GM19193 (cell line): ENCODE data around the gene LEFTY2.

Experiments
- POLR2A ChIP-seq: IDR thresholded peaks from 4 replicates; pipeline ENCODE4 v1.6.1; 2011; ENCODE audit not compliant: insufficient read depth, insufficient read length; ENCODE audit errors: extremely low read depth

The LEFTY2 gene

GRCh38 chr1:225889743-225890142, 51.3 kb downstream of the LEFTY2 start:
- TF ChIP-seq POLR2A = no peak

DNA sequence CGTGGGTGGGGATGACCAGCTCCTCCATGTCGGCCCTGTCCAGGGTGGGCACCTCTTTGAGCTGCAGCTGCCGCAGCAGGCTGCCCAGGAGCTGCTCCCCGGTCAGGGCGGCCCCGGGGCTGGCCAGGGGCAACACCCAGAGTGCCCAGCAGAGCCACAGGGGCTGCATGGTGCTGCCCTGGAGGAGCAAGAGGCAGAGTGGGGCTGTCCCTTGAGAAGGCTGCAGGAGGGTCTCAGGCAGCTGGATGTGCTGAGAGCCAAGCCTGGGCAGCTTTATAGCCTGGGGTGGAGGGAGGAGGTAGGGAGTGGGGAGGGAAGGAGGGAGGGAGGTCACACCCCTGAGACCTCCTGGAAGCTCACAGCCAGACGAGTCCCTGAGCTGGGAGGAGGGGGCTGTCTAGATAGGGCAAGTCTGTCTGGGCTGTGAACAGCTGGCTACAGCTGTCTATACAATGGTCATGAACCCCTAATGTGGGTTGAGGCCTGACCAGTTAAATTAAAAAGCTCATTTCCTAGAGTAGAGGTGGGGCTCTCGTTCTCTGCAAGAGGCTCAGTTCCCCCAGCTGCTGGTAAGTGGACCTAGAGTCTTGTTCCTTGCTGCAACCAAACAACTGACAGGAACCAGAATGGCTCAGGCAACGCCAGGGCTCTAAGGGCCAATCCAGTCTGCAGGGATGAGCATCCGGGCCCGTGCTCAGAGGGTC, 52.0 kb downstream of the LEFTY2 start, which contains the start of gene LEFTY1:
TSS of gene LEFTY1 (minus strand) at position 249 of the 704 bp plus-strand sequence. CDS start at position 169, 80 bp downstream.
- no peak for TF ChIP-seq POLR2A

- no peak for TF ChIP-seq POLR2A
These were observed 52.6 kb downstream of the LEFTY2 start for GRCh38 chr1:225888289-225888897.

DNA sequence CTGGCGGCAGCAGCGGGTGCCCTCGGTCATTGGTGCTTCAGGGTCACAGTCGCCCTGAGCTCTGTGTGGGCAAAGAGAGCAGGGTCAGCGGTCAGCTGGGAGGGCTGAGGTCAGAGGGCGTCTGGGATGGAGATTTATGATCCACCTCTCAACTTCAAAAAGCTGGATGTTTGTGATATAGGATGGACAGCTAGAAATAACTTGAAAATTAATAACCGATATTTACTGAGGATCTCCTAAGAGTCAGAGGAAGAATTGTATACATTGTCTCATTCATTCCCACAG, 54.0 kb downstream of the LEFTY2 start:
- TF ChIP-seq POLR2A = no peak
